ENCODE data around the gene PTEN.

DNA sequence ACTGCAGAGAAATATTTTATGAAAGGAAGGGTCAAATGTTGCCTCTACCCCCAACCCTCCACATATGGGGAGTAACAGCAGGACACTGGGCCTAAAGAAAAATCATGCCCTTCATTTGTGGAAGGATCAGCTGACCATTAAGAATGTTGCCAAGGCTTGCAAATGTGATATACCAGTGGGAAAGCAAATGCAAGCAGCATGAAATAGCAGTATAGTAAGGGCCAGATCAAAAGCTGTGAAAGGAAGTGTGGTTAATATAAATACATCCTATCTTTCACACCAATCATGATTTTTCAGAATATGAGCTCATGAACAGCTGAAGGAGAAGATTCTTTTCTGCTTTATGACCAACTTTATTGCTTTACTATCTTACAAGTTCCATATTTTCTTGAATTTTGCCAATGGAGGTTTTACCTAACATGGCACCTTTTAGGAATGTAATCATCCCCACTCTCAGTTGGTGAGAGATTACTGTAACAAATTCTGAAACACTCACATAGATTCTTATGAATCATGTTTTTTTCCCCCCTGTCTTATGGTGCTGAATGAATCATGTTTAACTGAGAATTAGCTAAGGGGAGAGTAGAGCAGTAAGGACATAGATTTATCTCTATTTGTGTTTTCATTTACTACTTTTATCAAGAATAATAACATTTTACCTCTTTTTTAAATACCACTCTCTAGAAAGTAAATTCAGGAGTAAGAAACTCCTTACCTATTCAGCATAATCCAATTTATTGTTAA lies 33.3 kb upstream of the PTEN start:
- TF ChIP-seq, protein P1, sequence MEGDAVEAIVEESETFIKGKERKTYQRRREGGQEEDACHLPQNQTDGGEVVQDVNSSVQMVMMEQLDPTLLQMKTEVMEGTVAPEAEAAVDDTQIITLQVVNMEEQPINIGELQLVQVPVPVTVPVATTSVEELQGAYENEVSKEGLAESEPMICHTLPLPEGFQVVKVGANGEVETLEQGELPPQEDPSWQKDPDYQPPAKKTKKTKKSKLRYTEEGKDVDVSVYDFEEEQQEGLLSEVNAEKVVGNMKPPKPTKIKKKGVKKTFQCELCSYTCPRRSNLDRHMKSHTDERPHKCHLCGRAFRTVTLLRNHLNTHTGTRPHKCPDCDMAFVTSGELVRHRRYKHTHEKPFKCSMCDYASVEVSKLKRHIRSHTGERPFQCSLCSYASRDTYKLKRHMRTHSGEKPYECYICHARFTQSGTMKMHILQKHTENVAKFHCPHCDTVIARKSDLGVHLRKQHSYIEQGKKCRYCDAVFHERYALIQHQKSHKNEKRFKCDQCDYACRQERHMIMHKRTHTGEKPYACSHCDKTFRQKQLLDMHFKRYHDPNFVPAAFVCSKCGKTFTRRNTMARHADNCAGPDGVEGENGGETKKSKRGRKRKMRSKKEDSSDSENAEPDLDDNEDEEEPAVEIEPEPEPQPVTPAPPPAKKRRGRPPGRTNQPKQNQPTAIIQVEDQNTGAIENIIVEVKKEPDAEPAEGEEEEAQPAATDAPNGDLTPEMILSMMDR (IDR thresholded peaks at IDR 0.05; ENCODE audit: borderline replicate concordance, extremely low read depth, low read length, poor library complexity, severe bottlenecking) = no peak
- TF ChIP-seq EZH2 (IDR thresholded peaks at IDR 0.05; ENCODE audit: borderline replicate concordance, low read depth, low read length, severe bottlenecking) = no peak
